NB4 (cell line): ENCODE results near the gene COL23A1.

Experiments
- DNase-seq: peaks from one replicate; pipeline ENCODE4 v3.0.0; 2010; ENCODE audit warnings: low read depth
- H3K4me3 ChIP-seq: one replicate; pipeline ENCODE4 v1.5.1; 2011; ENCODE audit warnings: mild to moderate bottlenecking, low read depth, low read length, moderate library complexity
- MYC ChIP-seq: IDR thresholded peaks from 2 replicates; pipeline ENCODE4 v1.6.1; 2011; ENCODE audit warnings: low read depth, low read length
- POLR2A ChIP-seq: IDR thresholded peaks from 2 replicates; pipeline ENCODE4 v1.6.1; 2011; ENCODE audit warnings: mild to moderate bottlenecking; ENCODE audit not compliant: insufficient read length; ENCODE audit errors: extremely low read depth
- TF ChIP-seq, protein P1 (sequence below): IDR thresholded peaks from 2 replicates; pipeline ENCODE4 v1.6.1; 2011; ENCODE audit warnings: low read depth, low read length
- TF ChIP-seq, protein P2 (sequence below): IDR thresholded peaks from one replicate; pipeline ENCODE4 v1.5.1; 2012; ENCODE audit warnings: low read depth, low read length

The COL23A1 gene

DNA sequence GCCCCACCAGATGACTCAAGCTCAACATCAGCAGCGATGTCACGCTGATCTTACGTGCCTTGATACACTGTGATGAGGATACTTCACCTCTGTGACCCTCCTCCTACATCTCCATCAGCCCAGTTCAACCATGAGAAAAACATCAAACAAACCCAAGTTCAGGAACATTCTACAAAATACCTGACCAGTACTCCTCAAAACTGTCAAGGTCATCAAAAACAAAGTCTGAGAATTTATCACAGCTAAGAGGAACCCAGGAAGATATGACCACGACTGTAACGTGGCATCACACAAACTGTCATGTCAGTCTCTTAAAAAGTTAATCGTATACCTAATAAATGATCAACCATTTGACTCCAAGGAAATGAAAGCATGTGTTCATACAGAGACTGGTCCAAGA, 90.8 kb downstream of the COL23A1 start:
- no peak for DNase-seq
- TF ChIP-seq, protein P1, sequence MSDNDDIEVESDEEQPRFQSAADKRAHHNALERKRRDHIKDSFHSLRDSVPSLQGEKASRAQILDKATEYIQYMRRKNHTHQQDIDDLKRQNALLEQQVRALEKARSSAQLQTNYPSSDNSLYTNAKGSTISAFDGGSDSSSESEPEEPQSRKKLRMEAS = no peak
- TF ChIP-seq, protein P2, sequence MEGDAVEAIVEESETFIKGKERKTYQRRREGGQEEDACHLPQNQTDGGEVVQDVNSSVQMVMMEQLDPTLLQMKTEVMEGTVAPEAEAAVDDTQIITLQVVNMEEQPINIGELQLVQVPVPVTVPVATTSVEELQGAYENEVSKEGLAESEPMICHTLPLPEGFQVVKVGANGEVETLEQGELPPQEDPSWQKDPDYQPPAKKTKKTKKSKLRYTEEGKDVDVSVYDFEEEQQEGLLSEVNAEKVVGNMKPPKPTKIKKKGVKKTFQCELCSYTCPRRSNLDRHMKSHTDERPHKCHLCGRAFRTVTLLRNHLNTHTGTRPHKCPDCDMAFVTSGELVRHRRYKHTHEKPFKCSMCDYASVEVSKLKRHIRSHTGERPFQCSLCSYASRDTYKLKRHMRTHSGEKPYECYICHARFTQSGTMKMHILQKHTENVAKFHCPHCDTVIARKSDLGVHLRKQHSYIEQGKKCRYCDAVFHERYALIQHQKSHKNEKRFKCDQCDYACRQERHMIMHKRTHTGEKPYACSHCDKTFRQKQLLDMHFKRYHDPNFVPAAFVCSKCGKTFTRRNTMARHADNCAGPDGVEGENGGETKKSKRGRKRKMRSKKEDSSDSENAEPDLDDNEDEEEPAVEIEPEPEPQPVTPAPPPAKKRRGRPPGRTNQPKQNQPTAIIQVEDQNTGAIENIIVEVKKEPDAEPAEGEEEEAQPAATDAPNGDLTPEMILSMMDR = no peak
- TF ChIP-seq POLR2A = no peak
- no peak for TF ChIP-seq MYC
- H3K4me3 ChIP-seq = no peak overlapping the region

DNA sequence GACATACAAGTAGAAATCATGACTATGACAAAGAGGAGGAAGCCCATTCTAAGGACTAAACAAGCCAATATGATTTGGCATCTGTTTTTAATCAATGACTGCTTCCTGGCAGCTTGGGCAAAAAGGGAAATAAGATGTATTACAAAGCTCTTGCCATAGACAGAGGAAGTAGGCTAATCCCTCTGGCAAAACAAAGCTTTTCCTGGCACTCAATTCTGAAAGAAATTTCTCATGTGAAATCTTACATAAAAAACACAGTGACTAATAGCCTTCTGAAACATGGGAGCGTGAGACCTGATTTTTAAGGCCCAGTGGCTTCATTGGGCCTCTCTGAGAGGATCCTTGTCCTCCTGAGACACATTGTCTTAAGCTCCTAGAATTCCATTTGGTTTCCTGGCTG, 93.6 kb downstream of the COL23A1 start:
- DNase-seq = peak; percentile 41
- TF ChIP-seq, protein P2 = no peak
- TF ChIP-seq MYC = no peak
- TF ChIP-seq, protein P1 = no peak
- no peak for TF ChIP-seq POLR2A
- no peak overlapping the region for H3K4me3 ChIP-seq

DNA sequence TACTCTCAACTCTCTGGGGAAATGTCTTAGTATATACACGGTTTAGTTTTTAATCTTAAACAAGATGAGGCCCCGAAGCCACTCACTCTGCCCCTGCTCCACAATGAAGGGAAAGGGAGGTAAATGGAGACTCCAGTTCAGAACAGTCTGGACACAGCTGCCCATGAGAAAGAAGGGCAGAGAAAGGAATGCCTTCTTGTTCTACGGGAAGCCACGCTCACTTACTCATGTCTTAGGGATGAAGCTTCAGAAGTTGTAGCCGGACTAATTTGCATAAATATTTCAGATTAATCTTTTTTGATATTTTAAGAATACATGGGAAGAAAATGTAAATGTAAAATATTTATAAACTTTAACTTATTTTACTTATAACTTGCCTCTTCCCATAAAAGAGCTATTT, 94.0 kb downstream of the COL23A1 start:
- TF ChIP-seq, protein P1 = no peak
- TF ChIP-seq, protein P2 = no peak
- TF ChIP-seq MYC (no peak), POLR2A (no peak)
- no peak overlapping the region for H3K4me3 ChIP-seq
- no peak for DNase-seq

DNA sequence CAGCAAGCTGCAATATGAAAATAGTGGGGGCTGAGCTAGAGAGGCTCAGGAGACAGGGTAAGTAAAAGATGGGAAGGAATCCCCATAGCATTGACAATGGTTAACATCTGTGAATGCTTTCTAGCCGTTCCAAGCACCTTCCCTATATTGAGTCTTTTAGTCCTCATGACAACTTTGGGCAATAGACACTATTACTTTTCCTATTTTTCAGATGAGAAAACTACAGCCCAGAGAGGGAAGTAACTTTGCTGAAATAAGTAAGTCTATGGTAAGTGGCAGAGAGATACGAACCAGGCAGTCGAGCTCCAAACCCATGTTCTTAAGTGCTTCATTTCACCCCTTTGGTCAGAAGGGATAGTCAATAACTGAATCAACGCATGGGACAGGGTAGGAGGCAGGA, 94.5 kb downstream of the COL23A1 start:
- DNase-seq = no peak
- no peak overlapping the region for H3K4me3 ChIP-seq
- TF ChIP-seq POLR2A (no peak), MYC (no peak)
- TF ChIP-seq, protein P1 = no peak
- TF ChIP-seq, protein P2 = no peak

DNA sequence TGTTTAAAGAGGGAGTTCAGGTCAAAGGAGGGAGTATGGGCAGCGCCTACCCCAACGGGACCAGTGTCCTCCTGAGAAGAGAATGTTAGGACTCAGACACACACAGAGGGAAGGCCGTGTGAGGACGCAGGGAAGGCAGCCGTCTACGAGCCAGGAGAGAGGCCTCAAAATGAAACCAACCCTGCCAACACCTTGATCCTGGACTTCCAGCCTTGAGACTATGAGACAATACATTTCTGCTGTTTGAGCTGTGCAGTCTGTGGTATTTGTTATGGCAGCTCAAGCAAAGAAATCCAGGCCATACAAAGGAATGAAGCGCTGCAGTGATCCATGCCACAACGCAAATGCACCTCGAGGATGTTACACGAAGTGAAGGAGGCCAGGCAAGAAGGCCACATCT, 97.9 kb downstream of the COL23A1 start:
- DNase-seq = no peak
- TF ChIP-seq, protein P1 = no peak
- TF ChIP-seq POLR2A = no peak
- TF ChIP-seq, protein P2 = no peak
- no peak for TF ChIP-seq MYC
- no peak overlapping the region for H3K4me3 ChIP-seq
